Body of pancreas (tissue), 4 donors: ENCODE results near the gene CSNK2A2.

Experiments used
- CTCF ChIP-seq, 7 experiments: fragments of 450-650 bp in 4 of 7; fragments of 200-600 bp in 3 of 7; sonication (generic) in 3 of 7; IDR thresholded peaks; one replicate each; pipeline ENCODE4 v1.5.1; 2016 to 2019; ENCODE audit warnings: antibody characterized with exemption in 7 of 7
- POLR2A ChIP-seq, 3 donors: fragments of 450-650 bp; IDR thresholded peaks; one replicate each; pipeline ENCODE4 v1.6.1; 2016; ENCODE audit warnings: antibody characterized with exemption in 3 of 3, mild to moderate bottlenecking in 2 of 3

GRCh38 chr16:58155839-58156238, 42.1 kb downstream of the CSNK2A2 start:
- TF ChIP-seq POLR2A (IDR thresholded peaks at IDR 0.05) (no peak), CTCF (IDR thresholded peaks at IDR 0.05) (no peak)
